ENCODE results near the gene CEP128. TPM values are rescaled to one million over a fixed set of nuclear protein-coding genes. Genes with fewer than 3 reads are reported as not detected.

CEP128 gene
- 4.1 and 12.2 TPM in 2 replicates for total RNA-seq (ENCODE audit: low replicate concordance)

DNA sequence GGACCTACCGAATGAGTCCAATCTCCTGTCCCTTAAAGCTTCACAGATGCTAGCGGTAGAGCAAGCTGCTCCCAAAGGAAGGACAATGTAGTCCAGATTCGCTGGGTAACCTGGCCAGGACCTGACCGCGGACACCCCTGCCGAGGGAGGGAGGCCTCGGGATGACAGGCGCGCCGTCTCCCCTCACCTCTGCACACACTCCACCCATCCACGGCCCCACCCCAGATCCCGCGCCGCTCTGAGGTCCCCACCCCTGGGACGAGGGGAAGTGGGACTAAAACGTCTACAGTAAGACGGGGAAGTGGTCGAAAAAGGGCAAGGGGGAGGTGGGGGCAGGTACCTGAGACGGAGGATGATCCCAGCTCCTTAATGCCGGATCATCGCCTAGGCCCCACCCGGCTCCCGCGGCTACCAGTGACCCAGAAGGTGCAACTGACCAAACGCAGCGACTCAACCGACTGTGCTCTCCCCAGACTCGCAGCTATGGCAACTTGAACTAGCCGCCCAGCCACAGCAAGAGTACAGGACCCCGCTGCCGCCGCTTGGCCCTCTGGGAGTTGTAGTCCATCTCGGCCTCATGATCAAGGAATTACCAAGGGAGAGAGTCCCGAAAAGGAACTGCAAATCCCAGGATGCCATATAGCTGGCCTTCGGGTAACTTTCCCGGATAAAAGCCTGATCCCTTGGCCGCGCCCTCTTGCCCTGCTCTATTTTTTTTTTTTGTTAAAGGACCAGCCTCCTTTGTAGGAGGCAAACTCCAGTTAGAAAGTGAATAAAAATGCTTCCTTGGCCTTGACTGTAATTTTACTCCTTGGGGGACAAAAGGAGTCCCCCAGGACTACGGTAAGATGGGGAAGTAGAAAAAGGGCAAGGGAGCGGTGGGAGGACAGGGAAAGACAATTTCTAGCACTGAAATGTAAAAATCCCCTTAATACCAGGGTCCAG lies at the start of gene CEP128:
TSS of gene CEP128 (minus strand) at position 498 of the 945 bp plus-strand sequence.
- TF ChIP-seq, protein P1, sequence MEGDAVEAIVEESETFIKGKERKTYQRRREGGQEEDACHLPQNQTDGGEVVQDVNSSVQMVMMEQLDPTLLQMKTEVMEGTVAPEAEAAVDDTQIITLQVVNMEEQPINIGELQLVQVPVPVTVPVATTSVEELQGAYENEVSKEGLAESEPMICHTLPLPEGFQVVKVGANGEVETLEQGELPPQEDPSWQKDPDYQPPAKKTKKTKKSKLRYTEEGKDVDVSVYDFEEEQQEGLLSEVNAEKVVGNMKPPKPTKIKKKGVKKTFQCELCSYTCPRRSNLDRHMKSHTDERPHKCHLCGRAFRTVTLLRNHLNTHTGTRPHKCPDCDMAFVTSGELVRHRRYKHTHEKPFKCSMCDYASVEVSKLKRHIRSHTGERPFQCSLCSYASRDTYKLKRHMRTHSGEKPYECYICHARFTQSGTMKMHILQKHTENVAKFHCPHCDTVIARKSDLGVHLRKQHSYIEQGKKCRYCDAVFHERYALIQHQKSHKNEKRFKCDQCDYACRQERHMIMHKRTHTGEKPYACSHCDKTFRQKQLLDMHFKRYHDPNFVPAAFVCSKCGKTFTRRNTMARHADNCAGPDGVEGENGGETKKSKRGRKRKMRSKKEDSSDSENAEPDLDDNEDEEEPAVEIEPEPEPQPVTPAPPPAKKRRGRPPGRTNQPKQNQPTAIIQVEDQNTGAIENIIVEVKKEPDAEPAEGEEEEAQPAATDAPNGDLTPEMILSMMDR (IDR thresholded peaks at IDR 0.05; ENCODE audit: insufficient read depth, low read length): no peak
- peak within 1 kb of the TSS; percentile 90 for H3K4me3 ChIP-seq (ENCODE audit: low read depth, low read length)
- peak; percentile 99 for DNase-seq (ENCODE audit: low read depth)

DNA sequence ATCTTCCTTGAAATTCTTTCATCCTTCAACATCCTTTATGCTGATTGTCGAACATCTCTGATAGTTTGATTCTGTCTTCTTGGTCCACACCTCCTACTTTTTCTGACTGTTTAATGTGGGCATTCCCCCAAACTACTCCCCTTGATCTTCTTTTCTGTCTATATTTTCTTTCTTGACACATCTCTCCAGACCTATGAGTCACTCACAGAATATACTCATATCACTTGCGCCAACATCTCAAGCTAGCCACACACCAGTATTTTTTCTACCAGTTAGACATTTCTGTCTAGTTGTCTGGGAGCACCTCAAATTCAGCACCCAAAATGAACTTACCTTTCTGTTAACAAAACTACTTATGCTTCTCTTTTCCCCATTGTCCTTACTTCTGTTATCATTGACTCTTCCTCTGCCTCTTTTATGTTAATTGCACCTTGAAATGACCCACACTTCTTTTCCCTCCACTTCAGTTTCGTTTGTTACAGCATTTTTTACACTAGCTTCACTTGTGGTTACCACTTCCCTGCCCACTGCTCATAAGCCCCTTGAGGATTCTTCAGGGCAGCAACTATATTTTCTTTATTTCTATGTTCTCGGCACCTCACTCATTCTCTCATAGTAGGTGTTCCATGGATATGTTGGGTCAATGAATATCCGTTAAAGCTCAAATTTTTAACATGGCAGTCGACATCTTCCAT lies 47.3 kb upstream of the CEP128 start:
- no peak for DNase-seq (ENCODE audit: low read depth)
- TF ChIP-seq, protein P1 (IDR thresholded peaks at IDR 0.05; ENCODE audit: insufficient read depth, low read length): no peak
- no peak overlapping the region for H3K4me3 ChIP-seq (ENCODE audit: low read depth, low read length)

DNA sequence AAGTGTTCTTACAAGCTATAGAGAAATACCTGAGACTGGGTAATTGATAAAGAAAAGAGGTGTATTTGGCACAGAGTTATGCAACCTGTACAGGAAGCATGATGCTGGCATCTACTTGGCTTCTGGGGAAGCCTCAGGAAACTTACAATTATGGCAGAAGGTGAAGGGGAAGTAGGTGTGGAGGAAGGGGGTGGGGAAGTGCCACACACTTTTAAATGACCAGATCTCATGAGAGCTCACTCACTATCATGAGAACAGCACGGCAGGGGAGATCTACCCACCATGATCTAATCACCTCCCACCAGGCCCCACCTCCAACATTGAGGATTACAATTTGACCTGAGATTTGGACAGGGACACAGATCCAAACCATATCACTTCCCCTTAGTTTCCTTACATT lies 46.7 kb upstream of the CEP128 start:
- DNase-seq (ENCODE audit: low read depth): no peak
- TF ChIP-seq, protein P1 (IDR thresholded peaks at IDR 0.05; ENCODE audit: insufficient read depth, low read length): no peak
- H3K4me3 ChIP-seq (ENCODE audit: low read depth, low read length): no peak overlapping the region

DNA sequence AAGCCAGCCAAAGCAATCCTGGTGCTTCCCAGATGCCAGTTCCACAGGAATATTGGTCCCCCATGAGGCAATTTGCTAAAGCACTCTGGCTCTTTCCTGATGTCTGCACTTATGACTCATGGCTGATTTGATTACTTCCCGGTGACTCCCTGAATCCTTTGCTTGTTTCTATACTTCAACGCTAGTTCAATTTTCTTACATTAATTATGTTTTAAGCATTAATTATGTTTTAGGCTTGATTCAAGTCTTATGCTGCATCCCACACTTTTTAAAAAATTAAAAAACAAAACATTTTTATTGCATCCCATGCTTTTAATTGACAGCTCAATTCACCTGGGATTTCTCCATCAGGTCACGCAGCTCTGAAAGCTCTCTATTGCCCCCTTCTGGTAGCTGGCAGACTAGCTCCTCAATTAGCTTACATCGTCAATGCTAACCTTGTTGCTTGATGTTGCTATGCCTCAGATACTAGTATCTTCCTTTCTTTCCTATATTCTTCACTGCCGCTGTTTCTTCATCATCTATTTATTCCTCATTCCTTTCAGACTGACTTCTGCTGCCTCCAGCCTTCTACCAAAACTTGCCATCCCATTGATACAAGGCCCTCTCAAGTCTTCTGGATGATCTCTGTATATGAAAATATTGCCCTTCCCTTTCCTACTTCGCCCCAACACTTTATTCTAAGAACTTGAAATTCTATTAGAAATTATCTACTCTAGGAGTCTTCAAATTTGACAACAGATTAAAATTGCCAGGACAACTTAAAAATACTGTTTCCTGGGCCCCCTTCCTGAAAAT lies 45.9 kb upstream of the CEP128 start:
- DNase-seq (ENCODE audit: low read depth): peak; percentile 82
- TF ChIP-seq, protein P1 (IDR thresholded peaks at IDR 0.05; ENCODE audit: insufficient read depth, low read length): peak; percentile 95
- no peak overlapping the region for H3K4me3 ChIP-seq (ENCODE audit: low read depth, low read length)

DNA sequence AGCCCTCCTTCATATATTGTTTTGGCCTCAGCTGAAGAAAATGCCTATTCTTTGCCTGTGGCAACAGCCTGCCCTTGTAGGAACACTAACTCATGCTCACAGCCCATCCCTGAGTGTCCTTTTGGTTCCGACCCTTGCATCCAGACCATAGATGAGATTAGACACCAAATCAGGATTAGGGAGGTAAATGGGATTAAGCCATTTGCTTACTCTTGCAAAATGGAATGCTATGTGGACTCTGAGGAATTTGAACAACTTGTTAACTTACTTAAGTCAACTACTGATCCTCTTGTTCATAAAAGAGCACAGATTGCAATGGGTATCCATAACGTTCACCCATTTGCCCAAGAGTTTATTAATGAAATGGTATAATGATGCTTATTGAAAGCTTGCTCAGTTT lies 41.2 kb upstream of the CEP128 start:
- TF ChIP-seq, protein P1 (IDR thresholded peaks at IDR 0.05; ENCODE audit: insufficient read depth, low read length): no peak
- no peak for DNase-seq (ENCODE audit: low read depth)
- H3K4me3 ChIP-seq (ENCODE audit: low read depth, low read length): no peak overlapping the region

DNA sequence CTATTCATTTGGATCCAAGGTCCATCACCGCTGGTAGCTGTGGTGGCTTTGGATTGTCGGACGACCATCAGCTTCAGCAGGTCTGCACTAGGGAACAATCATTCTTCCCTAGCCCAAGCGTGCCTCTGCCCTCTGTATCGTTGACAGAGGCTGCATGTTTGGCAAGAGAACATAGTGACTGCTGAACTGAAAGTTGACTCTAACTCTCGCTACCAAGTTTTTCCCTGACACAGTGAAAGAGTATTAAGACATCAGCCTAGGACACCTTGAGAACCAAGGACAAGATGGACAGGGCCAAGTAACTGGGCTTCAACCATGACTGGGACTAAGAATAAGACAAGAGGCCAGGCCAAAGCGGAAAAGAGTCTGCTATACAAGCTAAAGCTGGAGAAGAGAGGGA lies 40.1 kb upstream of the CEP128 start:
- no peak for DNase-seq (ENCODE audit: low read depth)
- H3K4me3 ChIP-seq (ENCODE audit: low read depth, low read length): no peak overlapping the region
- TF ChIP-seq, protein P1 (IDR thresholded peaks at IDR 0.05; ENCODE audit: insufficient read depth, low read length): no peak

Measured in fibroblast of the aortic adventitia (primary cell).